ENCODE measurements around the gene HOXC4. TPM values are rescaled to one million over a fixed set of nuclear protein-coding genes. Genes with fewer than 3 reads are reported as not detected.

Gene HOXC4
- total RNA-seq, 1 donor from 2014 or later: 0.47 TPM

DNA sequence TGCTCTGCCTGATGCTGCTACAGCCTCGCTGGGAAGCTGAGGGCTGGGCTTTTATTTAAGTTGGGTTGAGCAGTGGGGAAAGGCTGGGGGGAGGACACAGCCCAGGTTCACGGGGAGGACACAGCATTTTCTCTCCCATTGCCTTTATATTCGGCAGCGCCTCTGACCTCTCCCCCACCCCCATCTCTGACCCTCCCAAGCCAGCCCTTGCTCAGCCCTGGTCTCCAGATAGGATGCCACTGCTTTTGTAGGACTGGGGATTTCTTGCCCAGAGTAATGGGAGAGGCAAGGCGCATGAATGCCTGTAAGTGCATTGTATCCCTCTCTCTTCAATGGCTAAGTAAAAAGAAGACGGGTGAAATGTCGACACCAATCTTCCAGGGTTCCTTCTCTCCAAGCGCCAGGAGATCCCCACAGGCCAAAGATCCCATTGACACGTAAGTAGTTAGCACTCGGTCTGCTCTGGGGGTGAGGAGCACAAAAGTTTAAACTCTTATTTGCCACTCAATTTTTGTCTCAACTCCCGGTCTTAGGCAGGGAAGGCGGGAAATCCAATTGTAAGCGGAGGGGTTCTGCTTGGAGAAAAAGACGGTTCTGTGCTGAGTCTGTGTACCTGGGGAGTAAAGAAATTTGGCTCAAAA lies 4.6 kb downstream of the HOXC4 start:
- Histone ChIP-seq H3K4me3 (no peak overlapping the region), H3K9me3 (no peaks in the 10 kb centered on the region), H3K4me1 (no peaks in the 10 kb centered on the region), H3K27me3 (ENCODE audit: low read depth) (peaks cover 75% of the 10 kb centered on the region), H3K36me3 (no peaks in the 10 kb centered on the region), H3K27ac (no peak overlapping the region)
- intact Hi-C loops (cut with DNase I): no loop called here
- TF ChIP-seq, protein P1, sequence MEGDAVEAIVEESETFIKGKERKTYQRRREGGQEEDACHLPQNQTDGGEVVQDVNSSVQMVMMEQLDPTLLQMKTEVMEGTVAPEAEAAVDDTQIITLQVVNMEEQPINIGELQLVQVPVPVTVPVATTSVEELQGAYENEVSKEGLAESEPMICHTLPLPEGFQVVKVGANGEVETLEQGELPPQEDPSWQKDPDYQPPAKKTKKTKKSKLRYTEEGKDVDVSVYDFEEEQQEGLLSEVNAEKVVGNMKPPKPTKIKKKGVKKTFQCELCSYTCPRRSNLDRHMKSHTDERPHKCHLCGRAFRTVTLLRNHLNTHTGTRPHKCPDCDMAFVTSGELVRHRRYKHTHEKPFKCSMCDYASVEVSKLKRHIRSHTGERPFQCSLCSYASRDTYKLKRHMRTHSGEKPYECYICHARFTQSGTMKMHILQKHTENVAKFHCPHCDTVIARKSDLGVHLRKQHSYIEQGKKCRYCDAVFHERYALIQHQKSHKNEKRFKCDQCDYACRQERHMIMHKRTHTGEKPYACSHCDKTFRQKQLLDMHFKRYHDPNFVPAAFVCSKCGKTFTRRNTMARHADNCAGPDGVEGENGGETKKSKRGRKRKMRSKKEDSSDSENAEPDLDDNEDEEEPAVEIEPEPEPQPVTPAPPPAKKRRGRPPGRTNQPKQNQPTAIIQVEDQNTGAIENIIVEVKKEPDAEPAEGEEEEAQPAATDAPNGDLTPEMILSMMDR (IDR thresholded peaks at IDR 0.05): no peak
- DNase-seq (no peak), ATAC-seq (no peak)

DNA sequence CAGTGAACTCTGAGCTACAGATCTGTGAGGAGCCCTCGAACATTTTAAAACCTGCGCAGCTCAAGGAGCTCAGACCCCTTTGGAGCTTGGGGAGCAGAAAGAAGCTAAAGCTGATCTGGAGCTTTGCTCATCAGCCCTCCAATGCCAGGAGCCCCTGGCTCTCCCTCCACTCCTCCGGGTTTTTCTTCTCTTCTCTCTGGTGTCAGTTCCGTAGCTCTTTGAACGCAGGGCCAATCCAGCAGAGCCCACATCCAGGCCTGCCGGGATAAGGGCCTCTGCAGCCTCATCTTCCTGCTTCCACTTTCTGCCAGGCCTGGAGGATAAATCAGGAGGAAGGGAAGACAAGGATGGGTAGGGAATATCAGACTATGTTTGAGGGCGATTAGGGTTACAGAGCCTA lies 6.0 kb downstream of the HOXC4 start:
- H3K4me3 ChIP-seq: no peak overlapping the region
- no peak for ATAC-seq
- no peak for DNase-seq
- H3K4me1 ChIP-seq: no peaks in the 10 kb centered on the region
- H3K36me3 ChIP-seq: no peaks in the 10 kb centered on the region
- H3K27ac ChIP-seq: no peak overlapping the region
- TF ChIP-seq, protein P1 (IDR thresholded peaks at IDR 0.05): no peak
- intact Hi-C loops (cut with DNase I): no loop called here
- H3K9me3 ChIP-seq: no peaks in the 10 kb centered on the region
- H3K27me3 ChIP-seq (ENCODE audit: low read depth): peaks cover 62% of the 10 kb centered on the region

DNA sequence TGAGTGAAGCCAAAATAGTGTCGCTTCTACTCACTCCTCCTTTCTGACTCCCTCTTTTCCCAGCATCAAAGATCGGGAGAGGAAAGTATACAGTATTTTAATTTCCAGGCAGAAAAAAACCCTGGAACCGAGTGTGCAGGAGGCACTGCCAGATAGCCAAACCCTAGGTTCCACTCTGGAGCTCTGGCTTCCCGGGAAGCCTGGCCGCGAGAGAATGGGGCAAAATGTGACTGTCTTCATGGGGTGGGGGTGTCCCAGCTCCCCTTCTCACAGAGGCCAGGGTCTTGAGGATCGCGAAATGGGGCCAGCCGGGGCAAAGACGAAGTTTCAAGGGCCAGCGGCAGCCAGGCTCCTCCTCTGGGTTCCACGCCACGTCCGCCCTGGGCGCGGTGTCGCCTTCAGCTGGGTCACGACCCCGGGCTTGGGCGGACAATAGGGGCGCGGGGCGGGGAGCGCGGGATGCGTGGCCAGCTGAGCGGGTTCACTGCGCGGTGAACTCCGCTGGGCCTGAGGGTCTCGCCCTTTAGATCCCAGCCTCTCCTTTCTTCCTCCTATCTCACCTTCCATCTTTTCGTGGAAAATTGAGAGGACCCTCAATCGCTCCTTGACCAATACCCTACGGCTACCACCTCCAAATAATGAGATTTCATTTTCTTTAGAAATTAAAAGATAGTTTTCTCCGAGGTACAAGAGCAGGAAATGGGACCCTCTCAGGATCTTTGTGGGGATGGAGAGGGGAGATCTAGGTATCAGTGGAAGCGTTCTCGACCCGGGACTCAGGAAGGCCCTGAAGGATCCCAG lies 6.7 kb downstream of the HOXC4 start:
- no peak overlapping the region for H3K4me3 ChIP-seq
- no peaks in the 10 kb centered on the region for H3K9me3 ChIP-seq
- DNase-seq (no peak), ATAC-seq (no peak)
- TF ChIP-seq, protein P1 (IDR thresholded peaks at IDR 0.05): no peak
- H3K4me1 ChIP-seq: no peaks in the 10 kb centered on the region
- H3K27me3 ChIP-seq (ENCODE audit: low read depth): peaks cover 61% of the 10 kb centered on the region
- intact Hi-C loops (cut with DNase I): no loop called here
- no peak overlapping the region for H3K27ac ChIP-seq
- H3K36me3 ChIP-seq: no peaks in the 10 kb centered on the region

DNA sequence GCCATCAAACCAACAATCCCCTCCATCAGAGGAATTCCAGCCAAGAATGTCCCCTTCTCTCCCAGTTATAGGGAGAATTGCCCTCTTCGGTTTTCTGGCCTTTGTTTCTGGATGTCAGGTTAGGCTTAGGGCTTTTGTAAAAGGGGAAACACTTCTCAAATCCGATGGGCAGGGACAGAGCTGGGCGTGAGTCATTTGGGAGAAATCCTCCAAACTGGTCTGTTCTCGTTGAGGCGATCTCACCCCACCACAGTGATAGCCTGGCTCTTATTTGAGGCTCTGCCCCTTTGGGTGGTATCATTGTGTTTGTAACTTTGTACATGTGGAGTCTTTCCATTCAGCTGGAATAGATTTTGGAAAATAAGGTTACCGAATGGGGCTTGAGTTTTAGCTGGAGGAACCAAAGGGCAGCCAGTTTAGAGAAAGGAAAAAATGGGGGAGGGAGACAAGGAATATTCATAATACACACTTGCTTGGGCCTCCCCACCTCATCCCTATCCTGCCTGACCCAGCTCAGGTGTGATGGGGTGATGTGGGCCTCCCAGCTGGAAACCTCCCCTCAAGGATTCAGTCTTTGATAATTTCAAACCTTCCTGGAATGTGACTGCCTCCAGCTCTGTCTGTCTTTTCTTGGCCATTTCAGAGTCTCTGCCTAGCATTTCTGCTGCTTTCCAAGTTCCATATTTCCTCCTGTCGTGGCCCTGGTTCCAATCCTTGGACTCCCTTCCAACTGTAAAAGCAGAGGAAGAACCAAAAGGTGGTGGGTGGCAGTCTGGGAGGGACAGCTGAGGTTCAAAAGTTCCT lies 7.5 kb downstream of the HOXC4 start:
- TF ChIP-seq, protein P1 (IDR thresholded peaks at IDR 0.05): no peak
- Histone ChIP-seq H3K36me3 (no peaks in the 10 kb centered on the region), H3K27me3 (ENCODE audit: low read depth) (peaks cover 60% of the 10 kb centered on the region), H3K9me3 (no peaks in the 10 kb centered on the region), H3K4me3 (no peak overlapping the region), H3K27ac (no peak overlapping the region), H3K4me1 (no peaks in the 10 kb centered on the region)
- DNase-seq (no peak), ATAC-seq (no peak)
- intact Hi-C loops (cut with DNase I): no loop called here

DNA sequence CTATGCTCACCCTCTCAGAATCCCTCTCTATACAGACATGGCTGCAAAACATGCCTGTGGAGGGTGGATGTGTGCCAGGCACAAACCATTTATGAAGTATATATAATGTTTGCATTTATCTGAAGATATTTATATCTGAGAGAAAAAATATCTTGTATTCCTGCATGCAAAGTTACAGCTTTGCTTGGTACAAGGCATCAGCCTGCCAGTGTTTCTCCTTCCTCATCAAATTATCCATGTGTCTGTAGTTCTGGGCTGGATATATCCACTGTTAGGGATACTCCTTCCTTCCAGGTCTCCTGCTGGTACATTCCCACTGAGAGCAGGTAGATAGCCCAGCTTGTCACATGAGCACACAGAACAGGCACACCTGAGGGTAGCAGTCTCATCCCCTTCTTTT lies 12.0 kb downstream of the HOXC4 start:
- peaks cover 35% of the 10 kb centered on the region for H3K27me3 ChIP-seq (ENCODE audit: low read depth)
- ATAC-seq: no peak

More for the DNA sequence above, 12.0 kb downstream of the HOXC4 start:
- Histone ChIP-seq H3K4me3 (no peak overlapping the region), H3K27ac (no peak overlapping the region), H3K36me3 (no peaks in the 10 kb centered on the region), H3K4me1 (no peaks in the 10 kb centered on the region), H3K9me3 (no peaks in the 10 kb centered on the region)
- TF ChIP-seq, protein P1 (IDR thresholded peaks at IDR 0.05): no peak
- no peak for DNase-seq
- intact Hi-C loops (cut with DNase I): no loop called here
